ENCODE data around the gene HIKESHI. TPM values are rescaled to one million over a fixed set of nuclear protein-coding genes. Genes with fewer than 3 reads are reported as not detected.

Gene HIKESHI
- total RNA-seq, 2 experiments from 2014 or later, result 34.9 to 48.6 TPM

- Histone ChIP-seq H3K9me3 (ENCODE audit: low read length) (no peaks in the 10 kb centered on the region), H2AFZ (ENCODE audit: low read length) (no peak overlapping the region), H4K20me1 (ENCODE audit: insufficient read depth, low read length) (no peaks in the 10 kb centered on the region), H3K79me2 (ENCODE audit: insufficient read depth, low read depth, low read length) (no peaks in the 10 kb centered on the region), H3K9me2 (ENCODE audit: insufficient read depth, low read length) (no peaks in the 10 kb centered on the region; the same call in 1 of the 2 replicates), H3K36me3 (ENCODE audit: insufficient read depth, low read length) (no peaks in the 10 kb centered on the region), H3K4me1 (ENCODE audit: insufficient read depth, low read length, poor library complexity, severe bottlenecking) (no peaks in the 10 kb centered on the region), H3K27ac (ENCODE audit: low read depth, low read length, poor library complexity, severe bottlenecking) (no peak overlapping the region), H3K4me2 (ENCODE audit: low read length) (no peak overlapping the region), H3K4me3 (ENCODE audit: low read depth, low read length, poor library complexity, severe bottlenecking) (no peak overlapping the region)
- ChIA-PET POLR2A (interaction anchor here (1.1 kb wide), 1 partner anchor 11 kb away, joined by 4 read pairs; no protein-coding TSS in a partner anchor), CTCF (ENCODE audit: unreplicated experiment) (no interaction called here)
- intact Hi-C loops (cut with micrococcal nuclease; ENCODE audit: unreplicated experiment), result no loop called here
- TF ChIP-seq, protein P1, sequence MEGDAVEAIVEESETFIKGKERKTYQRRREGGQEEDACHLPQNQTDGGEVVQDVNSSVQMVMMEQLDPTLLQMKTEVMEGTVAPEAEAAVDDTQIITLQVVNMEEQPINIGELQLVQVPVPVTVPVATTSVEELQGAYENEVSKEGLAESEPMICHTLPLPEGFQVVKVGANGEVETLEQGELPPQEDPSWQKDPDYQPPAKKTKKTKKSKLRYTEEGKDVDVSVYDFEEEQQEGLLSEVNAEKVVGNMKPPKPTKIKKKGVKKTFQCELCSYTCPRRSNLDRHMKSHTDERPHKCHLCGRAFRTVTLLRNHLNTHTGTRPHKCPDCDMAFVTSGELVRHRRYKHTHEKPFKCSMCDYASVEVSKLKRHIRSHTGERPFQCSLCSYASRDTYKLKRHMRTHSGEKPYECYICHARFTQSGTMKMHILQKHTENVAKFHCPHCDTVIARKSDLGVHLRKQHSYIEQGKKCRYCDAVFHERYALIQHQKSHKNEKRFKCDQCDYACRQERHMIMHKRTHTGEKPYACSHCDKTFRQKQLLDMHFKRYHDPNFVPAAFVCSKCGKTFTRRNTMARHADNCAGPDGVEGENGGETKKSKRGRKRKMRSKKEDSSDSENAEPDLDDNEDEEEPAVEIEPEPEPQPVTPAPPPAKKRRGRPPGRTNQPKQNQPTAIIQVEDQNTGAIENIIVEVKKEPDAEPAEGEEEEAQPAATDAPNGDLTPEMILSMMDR (conservative IDR thresholded peaks at IDR 0.05; ENCODE audit: low read length), result no peak
- TF ChIP-seq EZH2phosphoT487 (IDR thresholded peaks at IDR 0.05; ENCODE audit: borderline replicate concordance, low read depth, low read length), result no peak
- BruUV-seq (replicated peaks), result no TSS peak
- DNase-seq (ENCODE audit: low spot score), result no peak
Measured at GRCh38 chr11:86372041-86372440, 70.0 kb downstream of the HIKESHI start.

GRCh38 chr11:86372586-86372985 is 70.5 kb downstream of the HIKESHI start:
- BruUV-seq (replicated peaks), result no TSS peak
- no peaks in the 10 kb centered on the region for H3K9me3 ChIP-seq (ENCODE audit: low read length)
- no peaks in the 10 kb centered on the region for H3K9me2 ChIP-seq (ENCODE audit: insufficient read depth, low read length)
- H3K79me2 ChIP-seq (ENCODE audit: insufficient read depth, low read depth, low read length), result no peaks in the 10 kb centered on the region
- no peak for TF ChIP-seq EZH2phosphoT487 (IDR thresholded peaks at IDR 0.05; ENCODE audit: borderline replicate concordance, low read depth, low read length)
- TF ChIP-seq, protein P1 (conservative IDR thresholded peaks at IDR 0.05; ENCODE audit: low read length), result no peak
- ChIA-PET POLR2A (no interaction called here), CTCF (ENCODE audit: unreplicated experiment) (no interaction called here)
- DNase-seq (ENCODE audit: low spot score), result no peak
- no peak overlapping the region for H3K4me2 ChIP-seq (ENCODE audit: low read length)
- H3K4me1 ChIP-seq (ENCODE audit: insufficient read depth, low read length, poor library complexity, severe bottlenecking), result no peaks in the 10 kb centered on the region
- no peaks in the 10 kb centered on the region for H3K36me3 ChIP-seq (ENCODE audit: insufficient read depth, low read length)
- no peaks in the 10 kb centered on the region for H4K20me1 ChIP-seq (ENCODE audit: insufficient read depth, low read length)
- H3K27ac ChIP-seq (ENCODE audit: low read depth, low read length, poor library complexity, severe bottlenecking), result no peak overlapping the region
- no peak overlapping the region for H3K4me3 ChIP-seq (ENCODE audit: low read depth, low read length, poor library complexity, severe bottlenecking)
- intact Hi-C loops (cut with micrococcal nuclease; ENCODE audit: unreplicated experiment), result no loop called here
- no peak overlapping the region for H2AFZ ChIP-seq (ENCODE audit: low read length)

GRCh38 chr11:86374069-86374468 is 72.0 kb downstream of the HIKESHI start:
- ChIA-PET CTCF (ENCODE audit: unreplicated experiment) (no interaction called here), POLR2A (interaction anchor here (0.7 to 1.0 kb wide), 2 partner anchors 30 to 494 kb away, joined by 3 read pairs; no protein-coding TSS in a partner anchor)
- H4K20me1 ChIP-seq (ENCODE audit: insufficient read depth, low read length), result no peaks in the 10 kb centered on the region
- no peak overlapping the region for H3K4me3 ChIP-seq (ENCODE audit: low read depth, low read length, poor library complexity, severe bottlenecking)
- H3K9me2 ChIP-seq (ENCODE audit: insufficient read depth, low read length), result no peaks in the 10 kb centered on the region
- H3K36me3 ChIP-seq (ENCODE audit: insufficient read depth, low read length), result no peaks in the 10 kb centered on the region
- no peak overlapping the region for H3K4me2 ChIP-seq (ENCODE audit: low read length)
- no peak overlapping the region for H3K27ac ChIP-seq (ENCODE audit: low read depth, low read length, poor library complexity, severe bottlenecking)
- TF ChIP-seq EZH2phosphoT487 (IDR thresholded peaks at IDR 0.05; ENCODE audit: borderline replicate concordance, low read depth, low read length), result no peak
- TF ChIP-seq, protein P1 (conservative IDR thresholded peaks at IDR 0.05; ENCODE audit: low read length), result no peak
- no peaks in the 10 kb centered on the region for H3K4me1 ChIP-seq (ENCODE audit: insufficient read depth, low read length, poor library complexity, severe bottlenecking)
- no peak overlapping the region for H2AFZ ChIP-seq (ENCODE audit: low read length)
- H3K79me2 ChIP-seq (ENCODE audit: insufficient read depth, low read depth, low read length), result no peaks in the 10 kb centered on the region
- H3K9me3 ChIP-seq (ENCODE audit: low read length), result no peaks in the 10 kb centered on the region
- no peak for DNase-seq (ENCODE audit: low spot score)
- BruUV-seq (replicated peaks), result no TSS peak
- intact Hi-C loops (cut with micrococcal nuclease; ENCODE audit: unreplicated experiment), result no loop called here

Measured in OCI-LY7 (cell line).